ENCODE measurements around the gene ZSWIM6. TPM values are rescaled to one million over a fixed set of nuclear protein-coding genes. Genes with fewer than 3 reads are reported as not detected.
A peak's percentile ranks its signal among the peaks of the same experiment; 100 is the strongest.

ZSWIM6 gene
- 0.18 and 0.68 TPM in 2 replicates for total RNA-seq (2014; rRNA removed; shearing (Covaris generic))

GRCh38 chr5:61331407-61332357, at the start of gene ZSWIM6:
ZSWIM6 (plus strand) TSS chr5:61332258; CDS start chr5:61332273, 15 bp downstream.
- peak; percentile 99 for DNase-seq (ENCODE audit: low spot score)
- in situ Hi-C loops (cut with HindIII; ENCODE audit: low sequenced_read_pairs) = no loop called here

- no peak for DNase-seq (ENCODE audit: low spot score)
Measured at GRCh38 chr5:61283471-61283870, 48.6 kb upstream of the ZSWIM6 start.

GRCh38 chr5:61285531-61285930, 46.5 kb upstream of the ZSWIM6 start:
- in situ Hi-C loops (cut with HindIII; ENCODE audit: low sequenced_read_pairs) = no loop called here
- DNase-seq (ENCODE audit: low spot score) = no peak

More at GRCh38 chr5:61283471-61283870, 48.6 kb upstream of the ZSWIM6 start:
- in situ Hi-C loops (cut with HindIII; ENCODE audit: low sequenced_read_pairs) = no loop called here

GRCh38 chr5:61286446-61287132, 45.5 kb upstream of the ZSWIM6 start:
- no peak for DNase-seq (ENCODE audit: low spot score)
- in situ Hi-C loops (cut with HindIII; ENCODE audit: low sequenced_read_pairs) = no loop called here

- in situ Hi-C loops (cut with HindIII; ENCODE audit: low sequenced_read_pairs) = no loop called here
- DNase-seq (ENCODE audit: low spot score) = no peak
Measured at GRCh38 chr5:61287474-61287873, 44.6 kb upstream of the ZSWIM6 start.

- in situ Hi-C loops (cut with HindIII; ENCODE audit: low sequenced_read_pairs) = no loop called here
- no peak for DNase-seq (ENCODE audit: low spot score)
Measured at GRCh38 chr5:61289241-61289640, 42.8 kb upstream of the ZSWIM6 start.

DNA sequence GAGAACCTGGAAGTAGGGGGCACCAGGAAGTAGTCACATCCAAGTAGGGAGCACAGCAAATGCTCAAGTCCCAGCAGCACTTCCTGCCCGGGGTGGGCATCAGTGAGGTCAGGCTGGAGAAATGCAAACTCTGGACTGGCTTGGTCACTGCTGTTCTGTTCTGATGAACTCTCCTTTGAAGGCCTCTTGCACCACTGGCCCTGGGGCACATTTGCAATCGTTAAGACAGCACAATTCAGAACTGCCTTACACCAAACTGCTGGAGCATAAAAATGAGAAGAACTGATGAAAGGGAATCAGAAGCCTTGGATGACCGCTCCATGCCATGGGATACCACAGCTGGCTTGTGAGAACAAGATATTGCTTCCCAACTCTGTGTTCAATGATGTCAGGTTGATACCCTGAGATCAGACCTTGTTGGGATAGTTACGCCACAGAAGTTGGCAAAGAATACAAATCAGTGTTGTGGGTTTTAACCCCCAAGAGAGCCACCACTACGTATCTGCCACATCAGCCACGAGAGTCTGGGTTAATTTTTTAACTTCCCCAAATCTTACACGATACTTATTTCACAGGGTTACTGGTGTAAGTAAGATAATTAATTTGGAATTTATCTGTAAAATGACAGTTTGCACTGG, 42.3 kb upstream of the ZSWIM6 start:
- in situ Hi-C loops (cut with HindIII; ENCODE audit: low sequenced_read_pairs) = no loop called here
- DNase-seq (ENCODE audit: low spot score) = no peak

DNA sequence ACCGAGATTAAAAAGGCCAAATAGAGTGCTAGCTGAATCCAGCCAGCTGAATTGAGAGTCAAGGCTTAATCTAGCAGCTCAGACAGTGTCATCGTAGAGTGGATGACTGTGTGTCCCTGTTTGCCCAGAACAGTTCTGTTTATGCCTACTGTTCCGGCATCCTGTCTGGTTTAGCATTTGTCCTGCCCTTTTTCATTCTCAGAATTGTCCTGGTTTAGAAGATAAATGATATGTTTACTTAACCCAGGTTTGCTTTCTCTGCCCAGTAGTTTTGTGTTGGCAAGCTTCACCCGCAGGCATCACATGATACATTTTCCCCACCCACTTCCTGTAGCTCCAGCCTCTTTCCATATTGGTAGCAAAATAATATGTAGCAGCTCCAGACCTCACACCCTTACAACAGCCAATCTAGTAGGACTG, 41.3 kb upstream of the ZSWIM6 start:
- DNase-seq (ENCODE audit: low spot score) = no peak

GRCh38 chr5:61292062-61292657, 39.9 kb upstream of the ZSWIM6 start:
- in situ Hi-C loops (cut with HindIII; ENCODE audit: low sequenced_read_pairs) = no loop called here

More for the DNA sequence above, 41.3 kb upstream of the ZSWIM6 start:
- in situ Hi-C loops (cut with HindIII; ENCODE audit: low sequenced_read_pairs) = no loop called here

DNA sequence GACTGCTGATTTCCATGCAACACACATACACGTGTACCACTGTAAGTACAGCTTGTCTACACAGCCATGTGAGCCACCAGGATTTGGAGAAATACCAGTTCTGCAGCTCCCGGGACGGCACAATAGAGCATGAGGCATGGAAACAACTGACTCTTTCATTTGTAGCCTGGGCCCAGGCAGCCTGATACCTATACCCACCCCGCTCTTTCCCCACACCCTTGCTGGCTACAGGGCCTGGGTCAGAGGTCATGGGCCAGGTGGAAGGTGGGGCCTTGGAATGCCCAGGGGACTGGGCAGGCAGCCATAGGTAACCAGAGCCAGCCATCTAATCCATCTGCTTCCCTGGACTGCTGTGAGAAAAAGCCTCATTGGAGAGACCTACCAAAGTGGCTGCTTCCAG, 39.0 kb upstream of the ZSWIM6 start:
- DNase-seq (ENCODE audit: low spot score) = no peak
- in situ Hi-C loops (cut with HindIII; ENCODE audit: low sequenced_read_pairs) = no loop called here

More at GRCh38 chr5:61292062-61292657, 39.9 kb upstream of the ZSWIM6 start:
- DNase-seq (ENCODE audit: low spot score) = no peak

DNA sequence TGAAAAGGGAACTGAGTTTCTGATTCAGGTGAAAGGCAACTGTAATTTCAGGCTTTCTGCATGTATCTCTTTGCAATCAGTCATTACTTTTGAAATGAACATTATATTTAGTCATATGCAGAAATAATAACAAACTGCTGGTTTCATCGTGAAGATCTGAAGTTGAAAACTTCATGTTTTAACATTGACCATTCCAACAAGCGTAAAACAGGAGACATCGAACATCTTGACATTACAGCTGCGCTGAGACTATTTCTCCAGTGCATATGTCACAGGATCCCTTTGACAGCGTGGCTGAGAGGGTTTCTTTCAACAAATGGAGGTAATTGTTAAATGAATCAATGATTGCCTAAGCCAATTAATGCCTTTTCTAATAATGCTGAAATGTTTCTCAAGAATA, 38.2 kb upstream of the ZSWIM6 start:
- DNase-seq (ENCODE audit: low spot score) = no peak
- in situ Hi-C loops (cut with HindIII; ENCODE audit: low sequenced_read_pairs) = no loop called here

DNA sequence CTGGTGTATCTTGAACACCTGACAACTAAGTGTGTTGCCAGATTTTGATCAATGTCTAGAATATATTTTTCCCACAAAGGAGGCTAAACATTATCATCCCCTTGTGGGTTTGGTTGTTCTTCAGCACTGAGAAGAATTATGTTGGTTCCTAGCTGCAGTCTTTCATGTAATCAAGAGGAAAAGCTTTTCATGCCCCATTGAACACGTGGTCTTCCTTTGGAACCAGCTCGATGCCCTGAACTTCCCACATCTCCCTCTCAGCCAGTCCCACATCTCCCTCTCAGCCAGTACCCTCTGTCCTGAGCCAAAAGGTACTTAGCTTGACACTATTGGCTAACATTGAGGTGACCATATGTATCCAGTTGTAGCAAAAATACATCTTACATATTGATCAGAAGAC, 36.7 kb upstream of the ZSWIM6 start:
- in situ Hi-C loops (cut with HindIII; ENCODE audit: low sequenced_read_pairs) = no loop called here
- no peak for DNase-seq (ENCODE audit: low spot score)

GRCh38 chr5:61298066-61298465, 34.0 kb upstream of the ZSWIM6 start:
- DNase-seq (ENCODE audit: low spot score) = no peak
- in situ Hi-C loops (cut with HindIII; ENCODE audit: low sequenced_read_pairs) = no loop called here

- in situ Hi-C loops (cut with HindIII; ENCODE audit: low sequenced_read_pairs) = no loop called here
- no peak for DNase-seq (ENCODE audit: low spot score)
Measured at GRCh38 chr5:61298580-61298979, 33.5 kb upstream of the ZSWIM6 start.

GRCh38 chr5:61299261-61299681, 32.8 kb upstream of the ZSWIM6 start:
- in situ Hi-C loops (cut with HindIII; ENCODE audit: low sequenced_read_pairs) = no loop called here

DNA sequence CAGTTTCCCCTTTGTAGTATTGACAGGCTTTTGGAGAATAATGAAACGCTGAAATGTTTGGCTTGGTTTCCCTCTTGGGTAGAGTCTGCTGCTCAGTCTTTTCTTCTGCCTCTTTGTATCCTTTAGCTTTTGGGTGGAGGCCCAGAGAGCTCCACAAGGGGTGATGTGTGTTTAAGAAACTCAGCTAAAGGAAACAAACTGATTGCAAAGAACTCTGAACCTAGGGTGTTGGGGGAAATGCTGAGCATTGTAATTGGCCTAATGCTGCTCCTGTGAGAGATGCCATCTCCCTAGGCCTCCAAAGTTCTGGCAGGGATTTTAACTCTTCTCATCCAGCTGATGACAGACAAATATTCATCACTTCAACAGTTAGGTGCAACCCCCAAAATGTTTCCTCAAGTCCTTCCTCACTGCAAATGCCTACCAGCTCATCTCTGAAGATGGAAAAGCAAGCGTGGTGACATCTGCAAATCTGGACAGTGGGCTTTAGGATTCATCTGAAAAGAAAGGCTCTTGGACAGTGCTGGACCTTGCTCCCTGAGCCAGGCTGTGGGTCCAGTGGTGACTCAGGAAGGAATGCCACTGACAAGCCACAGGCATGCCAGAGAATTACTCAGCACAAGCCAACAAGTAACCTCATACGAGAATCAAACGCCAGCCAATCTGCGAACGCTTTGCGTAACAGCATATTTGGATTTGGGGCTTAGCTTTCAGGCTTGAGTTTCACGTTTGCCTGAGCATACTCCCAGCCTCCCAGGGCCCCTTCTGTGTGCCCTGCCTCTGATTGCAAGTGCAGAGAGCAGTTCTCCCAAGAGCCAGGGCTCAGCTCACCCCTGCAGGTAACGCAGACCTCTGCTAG, 30.5 kb upstream of the ZSWIM6 start:
- peak; percentile 41 for DNase-seq (ENCODE audit: low spot score)
- in situ Hi-C loops (cut with HindIII; ENCODE audit: low sequenced_read_pairs) = no loop called here

More at GRCh38 chr5:61299261-61299681, 32.8 kb upstream of the ZSWIM6 start:
- DNase-seq (ENCODE audit: low spot score) = no peak

GRCh38 chr5:61302200-61302563, 29.9 kb upstream of the ZSWIM6 start:
- DNase-seq (ENCODE audit: low spot score) = no peak
- in situ Hi-C loops (cut with HindIII; ENCODE audit: low sequenced_read_pairs) = no loop called here

GRCh38 chr5:61303346-61303745, 28.7 kb upstream of the ZSWIM6 start:
- in situ Hi-C loops (cut with HindIII; ENCODE audit: low sequenced_read_pairs) = no loop called here
- DNase-seq (ENCODE audit: low spot score) = no peak
